ENCODE results near the gene ZNF429.

DNA sequence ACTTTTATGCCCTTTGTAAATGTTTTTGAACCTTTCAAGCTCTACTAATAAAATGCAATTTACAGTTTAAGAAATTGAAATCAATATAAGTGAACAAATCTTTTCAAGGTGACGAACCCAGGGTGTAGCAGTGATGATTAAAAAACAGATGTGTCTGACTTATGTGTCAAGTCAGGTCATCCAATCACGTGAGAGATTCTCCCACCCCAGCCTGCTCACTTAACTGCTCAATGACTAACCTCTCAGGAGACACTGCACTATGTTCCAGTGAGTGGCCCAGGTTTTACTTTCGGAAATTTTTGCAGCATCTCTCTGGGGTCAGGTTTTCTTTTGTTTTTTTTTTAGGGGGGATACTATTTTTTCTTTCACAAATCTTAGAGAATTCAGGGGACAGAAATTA lies 60.7 kb downstream of the ZNF429 start:
- TF ChIP-seq GATA3 (IDR thresholded peaks at IDR 0.05; ENCODE audit: low read depth, low read length) (no peak), GATA2 (IDR thresholded peaks at IDR 0.05; ENCODE audit: low read depth, low read length) (no peak)
